GM12892 (cell line): ENCODE measurements around the gene UVSSA.

Experiments used
- POLR2A ChIP-seq: IDR thresholded peaks from 2 replicates; pipeline ENCODE4 v1.6.1; 2011; ENCODE audit warnings: low read depth, low read length, control low read depth
- POLR2AphosphoS5 ChIP-seq: IDR thresholded peaks from 2 replicates; pipeline ENCODE4 v1.6.1; 2011; ENCODE audit warnings: low read depth, low read length, control low read depth

- TF ChIP-seq POLR2A (no peak), POLR2AphosphoS5 (no peak)
Measured at GRCh38 chr4:1365271-1366178, 18.5 kb downstream of the UVSSA start.
